Liver (tissue), 9 donors: ENCODE results near the gene ADH1C. TPM values are rescaled to one million over a fixed set of nuclear protein-coding genes. Genes with fewer than 3 reads are reported as not detected.

ENCODE experiments used
- DNase-seq: peaks from one replicate; pipeline ENCODE4 v3.0.0-alpha.2; 2017; ENCODE audit warnings: low spot score
- H3K27ac ChIP-seq, 2 donors: one replicate each; pipeline ENCODE4 v1.7.0; 2013; ENCODE audit warnings: inconsistent platforms in 2 of 2, low read length in 2 of 2, control low read depth in 1 of 2, low read depth in 1 of 2, mild to moderate bottlenecking in 1 of 2
- H3K27me3 ChIP-seq, 4 donors: one replicate each; pipeline versions ENCODE4 v1.6.1 to v1.7.0; 2013; ENCODE audit warnings: low read length in 3 of 4, inconsistent platforms in 1 of 4, mild to moderate bottlenecking in 1 of 4, moderate library complexity in 1 of 4; ENCODE audit not compliant: control insufficient read depth in 4 of 4, insufficient read depth in 4 of 4
- H3K36me3 ChIP-seq, 4 donors: one replicate each; pipeline versions ENCODE4 v1.6.1 to v1.7.0; 2013; ENCODE audit warnings: low read length in 3 of 4, mild to moderate bottlenecking in 3 of 4, low read depth in 1 of 4, moderate library complexity in 1 of 4; ENCODE audit not compliant: control insufficient read depth in 4 of 4, insufficient read depth in 3 of 4
- H3K4me1 ChIP-seq, 4 donors: one replicate each; pipeline versions ENCODE4 v1.6.1 to v1.7.0; 2013; ENCODE audit warnings: low read length in 3 of 4, mild to moderate bottlenecking in 3 of 4, moderate library complexity in 1 of 4; ENCODE audit not compliant: control insufficient read depth in 4 of 4, insufficient read depth in 4 of 4
- H3K4me3 ChIP-seq, 3 donors: one replicate each; pipeline versions ENCODE4 v1.6.1 to v1.7.0; 2013; ENCODE audit warnings: low read length in 3 of 3, control low read depth in 1 of 3, low read depth in 1 of 3, mild to moderate bottlenecking in 1 of 3
- H3K9ac ChIP-seq, 2 donors: one replicate each; pipeline ENCODE4 v1.7.0; 2013; ENCODE audit warnings: low read length in 2 of 2, mild to moderate bottlenecking in 2 of 2, moderate library complexity in 2 of 2, control low read depth in 1 of 2, low read depth in 1 of 2
- H3K9me3 ChIP-seq, 4 donors: one replicate each; pipeline versions ENCODE4 v1.6.1 to v1.7.0; 2013; ENCODE audit warnings: low read length in 3 of 4; ENCODE audit not compliant: control insufficient read depth in 4 of 4
- EGR1 ChIP-seq, 2 donors: IDR thresholded peaks; 2 replicates each; pipeline ENCODE4 v1.6.1; 2016 to 2018; ENCODE audit warnings: antibody characterized with exemption in 2 of 2, low read depth in 2 of 2
- FOXA1 ChIP-seq: IDR thresholded peaks from 2 replicates; pipeline ENCODE4 v1.6.1; 2016; ENCODE audit warnings: antibody characterized with exemption
- FOXA2 ChIP-seq: IDR thresholded peaks from 2 replicates; pipeline ENCODE4 v1.6.1; 2016; ENCODE audit warnings: antibody characterized with exemption
- GABPA ChIP-seq, 2 donors: IDR thresholded peaks in 1 of 2; conservative IDR thresholded peaks in 1 of 2; 2 replicates each; pipeline ENCODE4 v1.6.1; 2016; ENCODE audit warnings: antibody characterized with exemption in 2 of 2, mild to moderate bottlenecking in 1 of 2, moderate library complexity in 1 of 2
- HNF4A ChIP-seq, 2 donors: conservative IDR thresholded peaks; 2 replicates each; pipeline ENCODE4 v1.6.1; 2016; ENCODE audit warnings: antibody characterized with exemption in 2 of 2, mild to moderate bottlenecking in 2 of 2
- HNF4G ChIP-seq: IDR thresholded peaks from 2 replicates; pipeline ENCODE4 v1.6.1; 2016; ENCODE audit warnings: antibody characterized with exemption
- NR2F2 ChIP-seq: IDR thresholded peaks from 2 replicates; pipeline ENCODE4 v1.6.1; 2016; ENCODE audit warnings: antibody characterized with exemption
- RAD21 ChIP-seq, 2 donors: IDR thresholded peaks; 2 replicates each; pipeline ENCODE4 v1.6.1; 2016; ENCODE audit warnings: antibody characterized with exemption in 2 of 2, mild to moderate bottlenecking in 2 of 2
- REST ChIP-seq: IDR thresholded peaks from 2 replicates; pipeline ENCODE4 v1.6.1; 2016; ENCODE audit warnings: antibody characterized with exemption, mild to moderate bottlenecking
- SP1 ChIP-seq: IDR thresholded peaks from 2 replicates; pipeline ENCODE4 v1.6.1; 2018; ENCODE audit warnings: antibody characterized with exemption, mild to moderate bottlenecking
- TAF1 ChIP-seq: conservative IDR thresholded peaks from 2 replicates; pipeline ENCODE4 v1.6.1; 2016; ENCODE audit warnings: antibody characterized with exemption, mild to moderate bottlenecking
- YY1 ChIP-seq: IDR thresholded peaks from 2 replicates; pipeline ENCODE4 v1.6.1; 2016; ENCODE audit warnings: antibody characterized with exemption, mild to moderate bottlenecking
- ZBTB33 ChIP-seq: IDR thresholded peaks from 2 replicates; pipeline ENCODE4 v1.6.1; 2016; ENCODE audit warnings: antibody characterized with exemption
- WGBS: extraction: QIAGEN DNeasy Blood & Tissue Kit; methylation state at CpG from one replicate; pipeline ENCODE4 v1.1.7; 2013; 5-methylcytosine and 5-hydroxymethylcytosine counted together
- polyA plus RNA-seq, 2 donors: library from polyadenylated mRNA; stranded (reverse) in 1 of 2; unstranded in 1 of 2; fragments of 200-250 nt in 1 of 2; fragments of >200 nt in 1 of 2; fragmentation: Nextera tagmentation in 1 of 2; extraction: Ambion mirVana in 1 of 2; gene quantifications; one replicate each; pipeline versions ENCODE4 v1.2.1 to v1.2.3, GENCODE V29; 2013 to 2015
- total RNA-seq, 2 donors: library from RNA; depleted of rRNA; stranded (reverse); fragments of >200 nt; gene quantifications; one replicate each; pipeline ENCODE4 v1.2.3, GENCODE V29; 2014
- TF ChIP-seq, protein P1 (sequence below): IDR thresholded peaks from 2 replicates; pipeline ENCODE4 v1.6.1; 2016; ENCODE audit warnings: antibody characterized with exemption
- TF ChIP-seq, protein P2 (sequence below): IDR thresholded peaks from 2 replicates; pipeline ENCODE4 v1.6.1; 2016; ENCODE audit warnings: antibody characterized with exemption
- donor health status: healthy.
- donor health status: healthy.
- donor health status: healthy.
- donor health status: healthy.
- donor health status: healthy.

Gene ADH1C
- total and polyA plus RNA-seq, 4 donors: 0.84 to 374 (median 81.3) TPM

- Histone ChIP-seq H3K27me3 (no peaks in the 10 kb centered on the region), H3K36me3 (no peaks in the 10 kb centered on the region), H3K4me3 (no peak overlapping the region), H3K27ac (no peak overlapping the region), H3K4me1 (peaks cover 4 to 36% (median 13%) of the 10 kb centered on the region in 4 donors), H3K9me3 (no peaks in the 10 kb centered on the region), H3K9ac (no peak overlapping the region)
- DNase-seq: no peak
- TF ChIP-seq HNF4A (conservative IDR thresholded peaks at IDR 0.05): no peak
- no peak for TF ChIP-seq SP1
- TF ChIP-seq YY1: no peak
- TF ChIP-seq GABPA (IDR thresholded peaks at IDR 0.05 in 1 of 2, conservative IDR thresholded peaks at IDR 0.05 in 1 of 2): no peak
- no peak for TF ChIP-seq FOXA2
- no peak for TF ChIP-seq NR2F2
- TF ChIP-seq FOXA1: no peak
- no peak for TF ChIP-seq REST
- no peak for TF ChIP-seq RAD21 (IDR thresholded peaks at IDR 0.05)
- no peak for TF ChIP-seq TAF1
- no peak for TF ChIP-seq ZBTB33
Observed at GRCh38 chr4:99400831-99401230, 48.3 kb upstream of the ADH1C start.

DNA sequence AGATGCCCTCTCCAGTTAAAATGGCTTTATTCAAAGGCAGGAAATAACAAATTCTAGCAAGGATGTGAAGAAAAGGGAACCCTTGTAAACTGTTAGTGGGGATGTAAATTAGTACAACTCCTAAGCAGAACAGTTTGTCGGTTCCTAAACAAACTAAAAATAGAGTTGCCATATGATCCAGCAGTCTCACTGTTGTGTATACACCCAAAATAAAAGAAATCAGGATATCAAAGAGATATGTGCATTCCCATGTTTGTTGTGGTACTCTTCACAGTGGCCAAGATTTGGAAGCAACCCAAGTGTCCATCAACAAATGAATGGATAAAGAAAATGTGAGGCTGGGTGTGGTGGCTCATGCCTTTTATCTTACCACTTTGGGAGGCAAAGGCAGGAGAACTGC is 46.5 kb upstream of the ADH1C start:
- no peaks in the 10 kb centered on the region for H3K27me3 ChIP-seq
- no peak overlapping the region for H3K27ac ChIP-seq
- 76% methylated on average over 1 of the region's 1 CpG for WGBS
- H3K9ac ChIP-seq: no peak overlapping the region
- no peaks in the 10 kb centered on the region for H3K9me3 ChIP-seq
- H3K4me3 ChIP-seq: no peak overlapping the region
- no peak for TF ChIP-seq EGR1 (IDR thresholded peaks at IDR 0.05; ENCODE audit: low read depth in 2 of 2)
- no peak for TF ChIP-seq RAD21 (IDR thresholded peaks at IDR 0.05)
- no peak for TF ChIP-seq NR2F2
- no peak for TF ChIP-seq TAF1
- TF ChIP-seq HNF4G: no peak
- no peak for TF ChIP-seq ZBTB33
- TF ChIP-seq, protein P1, sequence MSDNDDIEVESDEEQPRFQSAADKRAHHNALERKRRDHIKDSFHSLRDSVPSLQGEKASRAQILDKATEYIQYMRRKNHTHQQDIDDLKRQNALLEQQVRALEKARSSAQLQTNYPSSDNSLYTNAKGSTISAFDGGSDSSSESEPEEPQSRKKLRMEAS: no peak
- TF ChIP-seq GABPA (IDR thresholded peaks at IDR 0.05 in 1 of 2, conservative IDR thresholded peaks at IDR 0.05 in 1 of 2): no peak
- TF ChIP-seq HNF4A (conservative IDR thresholded peaks at IDR 0.05): no peak
- no peak for TF ChIP-seq SP1
- TF ChIP-seq, protein P2, sequence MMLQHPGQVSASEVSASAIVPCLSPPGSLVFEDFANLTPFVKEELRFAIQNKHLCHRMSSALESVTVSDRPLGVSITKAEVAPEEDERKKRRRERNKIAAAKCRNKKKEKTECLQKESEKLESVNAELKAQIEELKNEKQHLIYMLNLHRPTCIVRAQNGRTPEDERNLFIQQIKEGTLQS: no peak
- no peak for TF ChIP-seq FOXA2
- no peak for TF ChIP-seq REST
- no peak for DNase-seq
- peaks cover 2 to 27% (median 5%) of the 10 kb centered on the region in 4 donors for H3K4me1 ChIP-seq
- H3K36me3 ChIP-seq: no peaks in the 10 kb centered on the region
